GM19240 (cell line): ENCODE data around the gene YAF2.

Experiments used
- DNase-seq: peaks from one replicate; pipeline ENCODE4 v3.0.0; 2011; ENCODE audit warnings: low spot score; ENCODE audit not compliant: insufficient read length

Gene YAF2, protein sequence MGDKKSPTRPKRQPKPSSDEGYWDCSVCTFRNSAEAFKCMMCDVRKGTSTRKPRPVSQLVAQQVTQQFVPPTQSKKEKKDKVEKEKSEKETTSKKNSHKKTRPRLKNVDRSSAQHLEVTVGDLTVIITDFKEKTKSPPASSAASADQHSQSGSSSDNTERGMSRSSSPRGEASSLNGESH

DNA sequence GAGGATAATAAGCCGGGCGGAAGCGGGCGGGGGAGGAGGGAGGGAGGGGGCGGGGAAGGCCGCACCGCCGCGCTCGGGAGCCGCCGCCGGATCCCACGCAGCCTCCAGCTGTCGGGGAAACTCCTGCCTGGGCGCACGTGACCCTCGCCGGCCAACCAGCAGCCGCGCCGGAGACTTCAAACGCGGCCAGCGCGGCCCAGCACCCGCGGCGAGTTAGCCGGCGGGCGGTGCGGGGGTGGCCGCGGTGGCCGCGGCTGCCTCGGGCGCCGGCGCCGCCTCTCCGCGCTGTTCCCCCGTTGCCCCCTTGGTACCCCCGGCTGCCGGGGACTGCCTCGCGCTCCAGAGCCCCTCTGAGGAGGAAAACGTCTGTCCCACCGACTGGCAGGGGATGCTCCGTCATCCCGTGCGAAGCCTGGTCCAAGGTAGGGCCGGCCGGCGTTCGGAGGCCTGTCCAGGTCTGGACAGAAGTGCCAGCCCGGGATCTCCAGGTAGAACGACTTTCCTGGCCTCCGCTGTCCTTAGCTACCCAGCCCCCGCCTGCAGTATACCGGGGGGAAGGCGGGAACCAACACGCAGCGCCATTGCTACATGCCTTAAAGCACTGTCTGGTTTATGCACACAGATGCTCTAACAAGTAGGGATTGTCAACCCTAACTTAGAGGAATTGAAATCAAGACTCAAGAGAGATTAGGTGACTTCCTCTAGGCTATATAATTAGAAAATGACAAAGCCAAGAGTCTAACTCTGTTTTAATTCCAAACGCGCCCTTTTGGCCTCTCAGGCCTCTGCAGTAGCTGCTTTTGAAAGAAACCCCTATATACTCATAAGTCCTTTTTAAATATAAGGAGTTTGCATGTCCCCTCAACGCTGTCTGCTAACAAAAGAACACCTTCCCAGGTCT lies at the start of gene YAF2:
Gene YAF2 (minus strand): TSS at position 9 of the 901 bp plus-strand sequence. CDS start 68 bp downstream, outside the sequence.
- DNase-seq = peak; percentile 71

DNA sequence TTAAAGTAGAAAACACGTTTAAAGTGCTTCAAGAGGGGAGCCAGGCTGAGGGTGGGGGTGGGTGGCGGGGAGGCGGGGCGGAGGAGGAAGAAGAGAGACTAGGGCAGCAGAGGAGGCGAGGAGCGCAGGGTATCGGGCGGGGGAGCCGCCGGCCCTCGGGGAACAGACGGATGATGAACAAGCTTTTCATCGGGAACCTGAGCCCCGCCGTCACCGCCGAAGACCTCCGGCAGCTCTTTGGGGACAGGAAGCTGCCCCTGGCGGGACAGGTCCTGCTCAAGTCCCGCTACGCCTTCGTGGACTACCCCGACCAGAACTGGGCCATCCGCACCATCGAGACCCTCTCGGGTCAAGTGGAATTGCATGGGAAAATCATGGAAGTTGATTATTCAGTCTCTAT lies 48.7 kb upstream of the YAF2 start:
- no peak for DNase-seq

DNA sequence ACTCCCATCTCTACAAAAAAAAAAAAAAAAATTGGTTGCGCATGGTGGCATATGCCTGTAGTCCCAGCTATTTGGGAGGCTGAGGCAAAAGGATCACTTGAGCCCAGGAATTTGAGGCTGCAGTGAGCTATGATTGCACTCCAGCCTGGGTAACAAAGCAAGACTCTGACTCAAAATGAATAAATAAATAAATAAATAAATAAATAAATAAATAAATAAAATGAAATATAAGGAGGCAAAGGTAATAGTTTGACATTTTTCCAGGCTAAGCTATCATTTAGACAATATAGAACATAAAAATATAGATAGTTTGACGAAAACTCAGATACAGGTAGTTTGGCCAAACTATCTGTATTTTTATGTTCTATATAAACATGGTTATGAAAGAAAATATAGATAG lies 47.4 kb upstream of the YAF2 start:
- no peak for DNase-seq

DNA sequence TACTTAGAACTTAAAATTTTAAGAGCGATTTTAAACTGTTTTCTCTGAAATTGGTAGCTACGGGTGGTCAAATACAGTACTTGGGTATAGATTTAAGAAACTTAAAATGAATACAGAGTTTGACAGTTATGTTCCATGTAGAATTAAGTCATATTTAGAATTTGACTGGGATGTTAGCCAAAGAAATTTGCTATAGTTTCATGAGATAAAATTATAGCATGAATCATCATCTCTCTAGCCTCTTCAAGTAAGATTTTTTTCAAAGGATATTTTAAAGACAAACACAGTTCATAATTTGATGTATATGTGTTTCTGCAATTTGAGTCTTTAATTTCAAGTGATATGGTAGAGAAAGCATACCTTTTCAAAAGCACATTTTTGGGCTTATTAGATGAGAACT lies 46.8 kb upstream of the YAF2 start:
- DNase-seq = no peak

DNA sequence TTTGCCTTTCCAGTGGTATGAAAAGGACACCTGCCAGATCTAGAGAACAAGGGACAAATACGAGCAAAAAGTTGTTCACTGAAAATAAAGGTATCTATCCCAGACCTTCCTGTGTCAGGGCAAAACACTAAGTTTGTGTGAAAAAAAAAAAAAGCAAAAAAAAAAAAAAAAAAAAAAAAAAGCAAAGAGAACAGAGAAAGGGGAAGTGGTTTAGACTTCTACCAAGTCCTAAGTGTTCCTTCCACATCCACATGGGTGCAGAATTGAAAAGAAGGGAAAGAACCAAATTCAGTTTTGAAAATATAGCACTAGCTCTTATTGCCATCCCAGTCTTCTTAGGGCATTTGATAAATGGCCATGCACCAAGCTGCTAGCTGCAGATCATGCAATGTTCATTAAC lies 46.1 kb upstream of the YAF2 start:
- no peak for DNase-seq

DNA sequence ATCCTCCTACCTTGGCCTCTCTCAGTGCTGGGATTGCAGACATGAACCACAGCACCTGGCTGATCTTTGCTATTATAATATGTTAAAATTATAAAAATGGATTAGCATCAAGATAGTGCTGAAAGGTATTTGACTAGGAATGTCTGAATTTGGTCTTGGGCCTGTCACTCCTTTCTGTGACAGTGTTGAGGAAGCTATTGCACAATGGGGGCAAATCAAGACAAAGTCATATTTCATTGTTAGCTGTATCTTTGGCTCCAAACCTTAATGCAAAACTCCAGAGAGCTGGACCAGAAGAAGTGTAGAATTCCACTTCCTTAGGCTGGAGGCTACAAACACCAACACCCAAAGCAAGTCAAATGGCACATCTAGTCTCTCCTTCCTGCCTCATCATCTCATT lies 45.7 kb upstream of the YAF2 start:
- DNase-seq = no peak

DNA sequence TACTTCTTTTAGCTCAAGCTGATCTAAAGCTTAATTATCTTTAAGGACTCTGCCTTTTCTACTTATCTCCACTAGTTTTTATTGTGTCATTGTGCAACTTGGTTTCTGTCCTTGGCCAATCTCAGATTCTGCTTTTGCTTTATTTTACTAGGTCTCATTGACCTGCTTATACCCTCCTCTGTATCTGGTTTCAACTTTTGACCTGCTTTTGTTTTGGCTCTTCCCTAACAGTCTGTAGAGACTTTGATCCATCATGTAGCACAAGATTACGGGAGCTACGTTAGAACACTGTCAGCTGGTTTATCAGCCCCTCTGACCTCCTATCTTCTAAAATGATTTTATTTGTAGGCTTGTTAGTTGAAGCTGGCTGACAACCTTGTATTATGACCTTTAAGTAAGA lies 44.2 kb upstream of the YAF2 start:
- DNase-seq = no peak

DNA sequence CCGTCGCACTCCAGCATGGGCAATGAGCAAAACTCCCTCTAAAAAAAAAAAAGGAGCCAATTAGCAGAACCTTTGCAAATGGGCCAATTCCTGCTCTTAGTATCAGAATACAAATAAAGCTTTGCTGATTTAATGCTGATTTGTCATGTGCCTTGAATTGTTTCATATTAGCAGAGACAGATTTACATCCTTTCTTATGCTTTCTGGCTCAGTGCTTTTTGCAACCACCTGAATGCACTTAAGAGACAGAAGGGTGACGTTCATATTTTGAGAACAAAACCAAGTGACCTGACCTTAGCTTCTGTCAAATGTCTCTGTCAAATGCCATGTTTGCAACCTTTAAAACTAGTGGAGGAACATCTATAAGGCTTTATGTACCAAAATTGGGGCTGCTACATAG lies 43.8 kb upstream of the YAF2 start:
- DNase-seq = no peak

DNA sequence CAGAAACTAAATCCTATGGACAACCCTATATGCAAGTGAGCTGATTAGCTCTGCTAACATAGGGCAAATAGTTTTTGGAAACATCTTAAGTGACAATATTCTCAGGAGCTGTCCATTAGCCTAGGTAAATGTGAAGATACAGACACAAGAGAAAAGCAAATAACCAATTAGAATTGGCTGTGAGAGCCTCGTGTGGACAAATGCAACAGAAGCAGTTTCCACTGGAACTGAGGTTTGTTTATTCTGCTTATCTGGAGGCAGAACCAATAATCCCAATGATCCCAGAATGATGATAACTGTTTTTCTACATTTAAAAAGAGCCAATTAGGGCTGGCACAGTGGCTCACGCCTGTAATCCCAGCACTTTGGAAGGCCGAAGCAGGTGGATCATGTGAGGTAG lies 43.2 kb upstream of the YAF2 start:
- no peak for DNase-seq

DNA sequence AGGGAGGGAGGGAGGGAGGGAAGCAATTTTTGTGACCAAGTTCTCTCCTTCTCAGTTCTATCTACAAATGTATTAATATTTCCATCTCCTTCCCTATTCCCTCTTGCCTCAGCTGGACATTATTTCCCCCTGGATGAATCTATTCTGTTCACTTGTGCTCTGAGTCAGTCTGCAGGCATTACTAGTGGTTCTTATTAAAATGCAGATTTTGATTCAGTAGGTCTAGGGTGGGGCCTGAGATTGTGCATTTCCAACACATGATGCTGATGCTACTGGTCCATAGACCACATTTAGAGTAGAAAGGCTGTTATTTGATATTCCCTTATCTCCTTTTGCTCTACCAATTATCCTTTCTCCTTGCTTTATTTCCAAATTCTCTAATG lies 40.1 kb upstream of the YAF2 start:
- no peak for DNase-seq

DNA sequence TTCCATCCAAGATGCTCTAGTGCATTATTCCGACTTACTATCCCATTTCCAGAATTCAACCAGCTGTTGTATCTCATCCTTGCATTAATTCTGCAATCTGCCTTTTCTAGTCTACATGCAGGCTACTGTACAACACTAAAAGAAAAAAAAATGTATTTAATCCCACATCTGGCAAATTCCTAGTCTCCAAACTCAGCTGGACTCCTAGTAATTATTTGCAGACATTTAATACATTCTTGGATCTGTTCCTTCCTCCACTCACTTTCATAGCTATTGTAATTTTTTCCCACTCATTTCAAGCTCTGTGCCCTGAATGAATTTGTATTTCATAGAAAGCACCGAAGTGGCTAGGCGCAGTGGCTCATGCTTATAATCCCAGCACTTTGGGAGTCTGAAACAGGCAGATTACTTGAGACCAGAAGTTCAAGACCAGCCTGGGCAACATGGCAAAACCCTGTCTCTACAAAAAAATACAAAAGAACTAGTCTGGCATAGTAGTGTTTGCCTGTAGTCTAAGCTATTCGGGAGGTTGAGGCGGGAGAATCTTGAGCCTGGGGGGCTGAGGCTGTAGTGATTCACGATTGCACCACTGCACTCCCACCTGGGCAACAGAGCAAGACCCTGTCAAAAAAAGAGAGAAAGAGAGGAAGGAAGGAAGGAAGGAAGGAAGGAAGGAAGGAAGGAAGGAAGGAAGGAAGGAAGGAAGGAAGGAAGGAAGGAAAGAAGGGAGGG lies 39.5 kb upstream of the YAF2 start:
- no peak for DNase-seq

DNA sequence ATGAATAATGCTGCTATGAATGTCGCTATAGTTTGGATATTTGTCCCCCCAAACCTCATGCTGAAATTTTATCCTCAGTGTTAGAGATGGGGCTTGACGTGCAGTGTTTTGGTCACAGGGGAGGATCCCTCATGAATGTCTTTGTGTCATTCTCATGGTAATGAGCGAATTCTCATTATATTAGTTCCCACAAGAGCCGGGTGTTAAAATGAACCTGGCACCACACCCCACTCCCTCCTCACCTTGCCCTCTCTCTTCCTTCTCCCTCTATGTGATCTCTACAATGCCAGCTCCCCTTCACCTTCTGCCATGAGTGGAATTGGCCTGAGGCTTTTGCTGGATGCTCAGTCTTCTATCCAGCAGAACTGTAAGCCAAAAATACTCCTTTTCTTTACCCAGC lies 37.5 kb upstream of the YAF2 start:
- DNase-seq = no peak

DNA sequence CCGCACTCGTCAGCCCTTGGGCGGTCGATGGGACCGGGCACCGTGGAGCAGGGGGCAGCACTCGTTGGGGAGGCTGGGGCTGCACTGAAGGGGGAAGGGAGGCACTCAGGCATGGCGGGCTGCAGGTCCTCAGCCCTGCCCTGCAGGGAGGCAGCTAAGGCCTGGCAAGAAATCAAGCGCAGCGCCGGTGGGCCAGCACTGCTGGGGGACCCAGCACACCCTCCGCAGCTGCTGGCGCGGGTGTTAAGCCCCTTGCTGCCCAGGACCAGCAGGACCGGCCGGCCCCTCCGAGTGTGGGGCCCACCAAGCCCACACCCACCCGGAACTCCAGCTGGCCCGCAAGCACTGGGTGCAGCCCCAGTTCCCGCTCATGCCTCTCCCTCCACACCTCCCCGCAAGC lies 35.7 kb upstream of the YAF2 start:
- DNase-seq = no peak

DNA sequence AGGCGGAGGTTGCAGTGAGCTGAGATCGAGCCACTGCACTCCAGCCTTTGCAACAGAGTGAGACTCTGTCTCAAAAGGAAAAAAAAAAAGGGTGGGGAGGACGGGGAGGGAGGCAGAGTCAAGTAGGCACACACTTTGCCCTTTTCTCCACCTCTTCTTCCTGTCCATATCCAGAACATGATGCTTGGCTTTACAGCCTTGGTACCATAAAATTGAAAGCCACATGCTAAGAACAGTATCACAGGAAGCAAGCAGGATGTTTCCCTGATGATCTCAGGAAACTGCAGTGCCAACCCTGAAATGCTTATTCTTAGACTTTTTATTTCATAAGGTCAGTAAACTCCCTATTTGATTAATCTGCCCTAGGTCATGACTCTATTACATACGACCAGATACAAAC lies 32.5 kb upstream of the YAF2 start:
- no peak for DNase-seq

DNA sequence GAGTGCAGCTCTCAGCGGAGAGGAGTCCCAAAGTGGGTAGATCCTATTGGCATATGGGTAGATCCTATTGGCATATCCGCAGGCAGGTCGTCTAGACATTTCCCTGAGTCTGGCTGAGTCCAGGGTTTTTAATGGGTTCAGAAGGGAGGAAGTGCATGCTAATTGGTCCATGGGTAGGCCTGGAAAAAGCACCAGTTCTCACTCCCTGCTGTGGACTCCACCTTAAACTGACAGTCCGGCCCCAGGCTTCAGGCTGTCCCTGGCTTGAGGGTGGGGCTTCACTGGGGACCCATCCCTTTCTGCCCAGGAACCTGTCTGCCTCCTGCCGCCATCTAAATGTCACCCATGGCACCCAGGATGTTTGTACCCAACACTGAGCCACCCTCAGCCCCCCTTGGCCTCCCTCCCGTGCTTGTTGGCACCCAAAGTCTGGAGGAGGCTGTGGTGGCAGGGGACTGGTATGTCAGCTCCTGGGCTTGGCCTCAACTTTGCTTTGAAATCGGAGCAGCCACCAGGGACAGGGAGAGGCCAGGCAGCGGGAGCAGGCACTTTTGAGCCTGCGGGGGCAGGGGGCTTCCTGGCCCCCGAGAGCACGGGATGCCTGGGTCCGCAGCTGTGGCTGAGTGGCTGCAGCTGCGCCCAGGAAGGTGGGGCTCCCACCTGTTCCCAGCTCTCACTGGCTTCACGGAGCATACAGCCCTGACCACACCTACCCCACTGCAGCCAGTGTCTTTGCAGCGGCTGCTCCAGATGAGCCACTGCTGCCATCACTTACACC lies 29.6 kb upstream of the YAF2 start:
- no peak for DNase-seq

DNA sequence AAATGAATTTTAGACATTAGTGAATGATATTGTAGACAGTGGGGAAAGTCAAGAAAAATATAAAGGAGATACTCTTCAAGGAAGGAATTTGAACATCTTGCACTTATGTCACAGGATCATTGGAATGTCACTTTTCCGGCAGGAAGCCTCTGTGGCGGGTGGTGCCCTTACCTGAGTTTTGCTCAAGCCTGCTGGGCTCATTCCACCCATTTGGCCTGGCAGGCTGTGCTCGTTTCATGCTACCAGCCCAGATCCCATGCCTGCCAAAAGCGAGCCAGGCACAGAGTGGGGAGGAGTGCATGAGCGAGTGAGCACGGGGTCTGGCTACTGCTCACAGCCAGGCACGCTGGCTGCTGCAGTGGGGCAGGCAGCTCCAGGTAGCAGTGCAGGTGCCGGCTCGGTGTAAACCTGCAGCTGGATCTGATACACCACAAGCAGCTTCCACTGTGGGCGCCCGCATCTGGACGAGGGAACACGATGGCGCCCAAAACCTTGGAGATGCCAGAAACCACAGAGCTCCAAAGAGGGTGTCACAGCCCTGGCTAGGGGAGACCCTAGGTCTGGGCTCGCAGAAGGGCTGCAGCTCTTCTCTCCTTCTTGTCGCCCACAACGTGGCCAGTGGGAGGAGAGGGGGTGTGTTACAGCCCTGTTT lies 28.7 kb upstream of the YAF2 start:
- DNase-seq = no peak

DNA sequence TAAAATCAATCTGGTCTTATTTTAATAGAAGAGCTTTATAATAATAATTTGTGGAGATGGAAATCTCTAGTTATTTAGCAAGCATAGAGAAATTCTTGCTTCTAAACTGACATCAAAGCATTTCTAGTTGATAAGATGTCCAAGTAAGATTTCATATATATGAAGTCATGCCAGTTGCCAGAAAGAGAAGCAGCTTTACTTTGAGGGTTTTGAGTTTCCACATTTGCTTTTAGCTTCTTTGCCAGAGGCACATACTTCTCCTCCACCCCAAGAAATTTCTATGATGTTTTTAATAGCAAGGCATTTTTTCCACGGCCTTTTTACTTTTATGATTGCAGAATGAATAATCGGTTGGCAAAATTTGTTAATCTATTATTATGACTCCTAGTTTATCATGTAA lies 24.2 kb upstream of the YAF2 start:
- no peak for DNase-seq

DNA sequence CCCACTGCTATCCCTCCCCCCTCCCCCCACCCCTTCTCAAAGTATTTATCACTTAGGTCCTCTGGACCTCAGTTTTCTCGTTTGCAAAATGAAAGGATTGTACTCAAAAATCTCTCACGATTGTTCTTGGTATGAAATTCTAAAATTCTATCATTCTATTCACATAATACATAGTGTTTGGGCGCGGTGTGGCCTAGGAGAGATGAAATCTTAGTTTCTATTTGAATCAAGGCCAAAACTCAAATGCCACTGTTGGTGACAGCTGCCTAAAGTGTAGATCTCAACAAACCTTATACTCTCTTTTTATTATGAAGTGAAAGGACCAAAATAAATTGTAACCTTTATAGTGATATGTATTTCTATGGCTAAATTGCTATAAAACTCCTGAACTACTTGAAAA lies 23.7 kb upstream of the YAF2 start:
- DNase-seq = no peak

DNA sequence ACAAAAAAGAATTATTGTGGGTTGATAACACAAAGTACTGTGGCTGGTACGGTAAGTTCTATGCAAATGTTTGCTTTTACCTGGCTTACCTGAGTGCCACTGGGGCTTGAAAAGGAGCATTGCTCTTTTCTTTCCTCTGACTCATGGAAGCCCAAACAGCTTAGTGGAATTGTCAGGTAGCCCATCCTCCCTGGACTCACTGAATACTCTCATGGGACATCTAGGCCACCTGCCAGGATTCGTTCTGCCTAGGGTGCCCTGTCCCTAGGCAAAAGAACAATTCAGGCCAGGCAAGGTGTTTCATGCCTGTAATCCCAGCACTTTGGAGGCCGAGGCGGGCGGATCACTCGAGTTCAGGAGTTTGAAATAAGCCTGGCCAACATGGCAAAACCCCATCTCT lies 22.5 kb upstream of the YAF2 start:
- DNase-seq = no peak

DNA sequence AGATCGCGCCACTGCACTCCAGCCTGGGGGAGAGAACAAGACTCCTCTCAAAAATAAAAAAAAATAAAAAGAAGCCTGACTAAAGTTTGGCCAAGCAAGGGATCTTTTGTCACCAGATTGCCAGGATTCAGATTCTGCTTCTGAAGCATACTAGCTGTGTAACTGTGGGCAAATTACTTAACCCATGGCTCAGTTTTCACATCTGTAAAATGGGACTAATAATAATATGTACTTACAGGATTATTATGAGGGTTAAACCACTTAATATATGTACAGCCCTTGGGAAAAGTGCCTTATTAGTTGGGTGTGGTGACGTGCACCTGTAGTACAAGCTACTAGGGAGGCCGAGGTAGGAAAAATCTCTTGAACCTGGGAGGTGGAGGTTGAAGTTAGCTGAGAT lies 21.7 kb upstream of the YAF2 start:
- no peak for DNase-seq

DNA sequence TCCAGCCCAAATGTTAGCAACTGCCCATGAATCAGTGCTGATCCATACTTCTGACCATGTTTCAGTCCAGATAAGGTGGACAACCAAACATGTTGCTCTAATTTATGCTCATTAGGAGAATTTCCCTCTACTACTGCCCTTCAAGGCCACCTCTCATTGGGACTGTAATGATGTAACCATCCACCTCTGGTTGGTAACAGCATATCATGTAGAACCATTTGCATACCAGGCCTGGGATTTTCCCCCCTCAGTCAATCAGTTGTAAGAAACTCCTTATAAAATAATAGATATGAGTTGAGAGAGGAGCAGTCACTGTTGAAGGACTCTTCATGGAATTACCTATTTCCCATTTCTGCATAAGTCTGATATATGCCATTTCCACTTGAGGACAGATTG lies 17.8 kb upstream of the YAF2 start:
- DNase-seq = no peak
